ENCODE results near the gene AFMID.

AFMID gene

GRCh38 chr17:78239489-78239931, 52.3 kb downstream of the AFMID start:
- DNase-seq (ENCODE audit: extremely low spot score): no peak
- TF ChIP-seq CTCF (IDR thresholded peaks at IDR 0.05; ENCODE audit: control extremely low read depth, extremely low read depth, low read depth, missing control alignments): no peak
- POLR2A ChIA-PET: no interaction called here
- CTCF ChIA-PET: interaction anchor here (4.6 kb wide), 1 partner anchor 12 kb away, joined by 37 read pairs; no protein-coding TSS in a partner anchor

- no peak for DNase-seq (ENCODE audit: extremely low spot score)
- TF ChIP-seq CTCF (IDR thresholded peaks at IDR 0.05; ENCODE audit: control extremely low read depth, extremely low read depth, low read depth, missing control alignments): no peak
- ChIA-PET POLR2A (no interaction called here), CTCF (interaction anchor here (4.6 kb wide), 1 partner anchor 11 kb away, joined by 37 read pairs; no protein-coding TSS in a partner anchor)
Measured at GRCh38 chr17:78240012-78240655, 53.0 kb downstream of the AFMID start.

GRCh38 chr17:78240839-78241238, 53.7 kb downstream of the AFMID start:
- TF ChIP-seq CTCF (IDR thresholded peaks at IDR 0.05; ENCODE audit: control extremely low read depth, extremely low read depth, low read depth, missing control alignments): no peak
- ChIA-PET POLR2A (no interaction called here), CTCF (interaction anchor here (2.1 to 4.6 kb wide), 2 partner anchors 10 to 156 kb away, joined by 5 to 37 read pairs; no protein-coding TSS in a partner anchor)
- no peak for DNase-seq (ENCODE audit: extremely low spot score)

- CTCF ChIA-PET: interaction anchor here (1.2 to 2.1 kb wide), 4 partner anchors 9 to 157 kb away, joined by 3 to 12 read pairs (median 4); no protein-coding TSS in a partner anchor
- TF ChIP-seq CTCF (IDR thresholded peaks at IDR 0.05; ENCODE audit: control extremely low read depth, extremely low read depth, low read depth, missing control alignments): no peak
- no peak for DNase-seq (ENCODE audit: extremely low spot score)
- POLR2A ChIA-PET: no interaction called here
Measured at GRCh38 chr17:78241277-78242023, 54.3 kb downstream of the AFMID start.

- ChIA-PET CTCF (interaction anchor here (1.2 to 2.1 kb wide), 5 partner anchors 9 to 157 kb away, joined by 3 to 12 read pairs (median 3); no protein-coding TSS in a partner anchor), POLR2A (interaction anchor here (0.5 kb wide), 1 partner anchor 20 kb away, joined by 4 read pairs; no protein-coding TSS in a partner anchor)
- TF ChIP-seq CTCF (IDR thresholded peaks at IDR 0.05; ENCODE audit: control extremely low read depth, extremely low read depth, low read depth, missing control alignments): no peak
- no peak for DNase-seq (ENCODE audit: extremely low spot score)
Measured at GRCh38 chr17:78242024-78242742, 55.0 kb downstream of the AFMID start.

- ChIA-PET POLR2A (no interaction called here), CTCF (interaction anchor here (5.5 kb wide), 1 partner anchor 231 kb away, joined by 59 read pairs; no protein-coding TSS in a partner anchor)
- no peak for DNase-seq (ENCODE audit: extremely low spot score)
- no peak for TF ChIP-seq CTCF (IDR thresholded peaks at IDR 0.05; ENCODE audit: control extremely low read depth, extremely low read depth, low read depth, missing control alignments)
Measured at GRCh38 chr17:78247304-78247703, 60.1 kb downstream of the AFMID start.
